IMR-90 (cell line): ENCODE results near the gene HPCAL4. TPM values are rescaled to one million over a fixed set of nuclear protein-coding genes. Genes with fewer than 3 reads are reported as not detected.

ENCODE experiments used
- ATAC-seq: fragments of 200-7000 bp; cut with Tn5 transposase; 2 replicates; pipeline ENCODE4 v1.9.1; 2020; ENCODE audit warnings: low read depth, mild to moderate bottlenecking, moderate library complexity
- BruUV-seq: library from RNA; stranded (reverse); fragments of 400-500 nt; replicated peaks from 2 replicates; lab custom pipeline; 2021; lab: Mats Ljungman, UMichigan
- CTCF ChIA-PET: fragments of 300-600 bp; formaldehyde crosslinking; extraction: SDS; loops from one replicate; lab custom pipeline; 2021; ENCODE audit warnings: antibody characterized with exemption; lab: Yijun Ruan, JAX
- POLR2A ChIA-PET: fragments of 300-600 bp; sonication (Branson Sonifier 250); formaldehyde crosslinking; loops from one replicate; lab custom pipeline; 2022; ENCODE audit warnings: antibody characterized with exemption; ENCODE audit not compliant: unreplicated experiment; lab: Charles Lee
- DNase-seq: peaks from one replicate; pipeline ENCODE4 v3.0.0; 2013
- H2AFZ ChIP-seq: replicated peaks from 2 replicates; pipeline ENCODE3; 2013; ENCODE audit warnings: low read length, mild to moderate bottlenecking; ENCODE audit not compliant: poor library complexity
- H2AK5ac ChIP-seq: 2 replicates; pipeline ENCODE4 v1.6.1; 2013; ENCODE audit warnings: low read depth, low read length, inconsistent platforms
- H2AK9ac ChIP-seq: replicated peaks from 2 replicates; pipeline ENCODE3; 2013; ENCODE audit warnings: mild to moderate bottlenecking, low read depth, low read length, moderate library complexity; ENCODE audit not compliant: poor library complexity
- H2BK120ac ChIP-seq: 2 replicates; pipeline ENCODE4 v1.6.1; 2013; ENCODE audit warnings: low read depth, low read length, inconsistent platforms
- H2BK15ac ChIP-seq: 3 replicates; pipeline ENCODE4 v1.6.1; 2013; ENCODE audit warnings: low read depth, low read length, inconsistent platforms
- H2BK20ac ChIP-seq: 2 replicates; pipeline ENCODE4 v1.6.1; 2013; ENCODE audit warnings: low read depth, mild to moderate bottlenecking, inconsistent platforms, low read length, moderate library complexity
- H2BK5ac ChIP-seq: 2 replicates; pipeline ENCODE4 v1.6.1; 2013; ENCODE audit warnings: mild to moderate bottlenecking, low read depth, low read length, inconsistent platforms; ENCODE audit not compliant: poor library complexity, severe bottlenecking
- H3K14ac ChIP-seq: replicated peaks from 2 replicates; pipeline ENCODE4 v1.6.1; 2013; ENCODE audit warnings: low read depth, low read length, inconsistent platforms
- H3K18ac ChIP-seq: 2 replicates; pipeline ENCODE4 v1.6.1; 2013; ENCODE audit warnings: low read depth, low read length, control low read depth
- H3K23ac ChIP-seq: 2 replicates; pipeline ENCODE4 v1.6.1; 2013; ENCODE audit warnings: low read depth, low read length, inconsistent platforms
- H3K27ac ChIP-seq: 2 replicates; pipeline ENCODE4 v1.5.1; 2013; ENCODE audit warnings: mild to moderate bottlenecking, control low read depth, low read length; ENCODE audit not compliant: insufficient read depth
- H3K27me3 ChIP-seq: 2 replicates; pipeline ENCODE4 v1.6.1; 2013; ENCODE audit warnings: low read length; ENCODE audit not compliant: control insufficient read depth, insufficient read depth
- H3K36me3 ChIP-seq: 2 replicates; pipeline ENCODE4 v1.6.1; 2013; ENCODE audit warnings: low read length, mixed read lengths; ENCODE audit not compliant: control insufficient read depth, insufficient read depth
- H3K4ac ChIP-seq: 2 replicates; pipeline ENCODE4 v1.6.1; 2013; ENCODE audit warnings: low read depth, low read length, inconsistent platforms
- H3K4me1 ChIP-seq: 2 replicates; pipeline ENCODE4 v1.6.1; 2013; ENCODE audit warnings: low read length, mixed read lengths; ENCODE audit not compliant: control insufficient read depth, insufficient read depth
- H3K4me2 ChIP-seq: 2 replicates; pipeline ENCODE4 v1.6.1; 2013; ENCODE audit warnings: low read depth, mild to moderate bottlenecking, control low read depth, low read length, moderate library complexity
- H3K4me3 ChIP-seq: 2 replicates; pipeline ENCODE4 v1.5.1; 2013; ENCODE audit warnings: low read depth, mild to moderate bottlenecking, control low read depth, low read length, moderate library complexity; ENCODE audit not compliant: insufficient read depth
- H3K56ac ChIP-seq: 2 replicates; pipeline ENCODE4 v1.6.1; 2013; ENCODE audit warnings: low read length, inconsistent platforms; ENCODE audit not compliant: insufficient read depth; ENCODE audit errors: extremely low read depth
- H3K79me1 ChIP-seq, 2 experiments: 2 replicates each; pipeline ENCODE4 v1.6.1; 2013; ENCODE audit warnings: low read length in 2 of 2, inconsistent platforms in 1 of 2, low read depth in 1 of 2
- H3K9ac ChIP-seq: 2 replicates; pipeline ENCODE4 v1.6.1; 2013; ENCODE audit warnings: low read depth, low read length, control low read depth
- H3K9me1 ChIP-seq: 2 replicates; pipeline ENCODE4 v1.6.1; 2013; ENCODE audit warnings: low read length, inconsistent platforms; ENCODE audit not compliant: insufficient read depth
- H3K9me3 ChIP-seq: 2 replicates; pipeline ENCODE4 v1.6.1; 2013; ENCODE audit warnings: low read length; ENCODE audit not compliant: control insufficient read depth, insufficient read depth
- H4K20me1 ChIP-seq: 2 replicates; pipeline ENCODE4 v1.6.1; 2013; ENCODE audit warnings: low read length, inconsistent platforms; ENCODE audit not compliant: insufficient read depth
- H4K5ac ChIP-seq: 2 replicates; pipeline ENCODE4 v1.6.1; 2013; ENCODE audit warnings: mild to moderate bottlenecking, low read depth, low read length, control low read depth
- H4K8ac ChIP-seq, 2 experiments: 2 replicates each; pipeline ENCODE4 v1.6.1; 2013; ENCODE audit warnings: low read depth in 2 of 2, low read length in 2 of 2, control low read depth in 1 of 2, inconsistent platforms in 1 of 2
- H4K91ac ChIP-seq: 2 replicates; pipeline ENCODE4 v1.6.1; 2013; ENCODE audit warnings: low read depth, low read length, inconsistent platforms; ENCODE audit not compliant: insufficient read depth
- BHLHE40 ChIP-seq: fragments of 150-350 bp; IDR thresholded peaks from 2 replicates; pipeline ENCODE4 v1.6.1; 2016; ENCODE audit warnings: mild to moderate bottlenecking, low read depth, low read length
- CEBPB ChIP-seq: IDR thresholded peaks from 2 replicates; pipeline ENCODE4 v1.6.1; 2012; ENCODE audit warnings: low read depth, low read length, improper control_type of control experiment
- CHD1 ChIP-seq: IDR thresholded peaks from 2 replicates; pipeline ENCODE4 v1.6.1; 2012; ENCODE audit warnings: low read depth, low read length, improper control_type of control experiment
- CTCF ChIP-seq: conservative IDR thresholded peaks from 2 replicates; pipeline ENCODE4 v1.5.1; 2012; ENCODE audit warnings: mild to moderate bottlenecking, low read depth, low read length, improper control_type of control experiment
- MAFK ChIP-seq: IDR thresholded peaks from 2 replicates; pipeline ENCODE4 v1.6.1; 2012; ENCODE audit warnings: low read depth, low read length, improper control_type of control experiment
- MAZ ChIP-seq: IDR thresholded peaks from 2 replicates; pipeline ENCODE4 v1.6.1; 2012; ENCODE audit warnings: low read depth, mild to moderate bottlenecking, low read length, improper control_type of control experiment, moderate library complexity, borderline replicate concordance
- MXI1 ChIP-seq: IDR thresholded peaks from 2 replicates; pipeline ENCODE4 v1.6.1; 2012; ENCODE audit warnings: low read depth, mild to moderate bottlenecking, low read length, moderate library complexity, borderline replicate concordance
- NFE2L2 ChIP-seq: fragments of 150-350 bp; IDR thresholded peaks from 2 replicates; pipeline ENCODE4 v1.6.1; 2016; ENCODE audit warnings: low read depth, mild to moderate bottlenecking, low read length
- POLR2A ChIP-seq: IDR thresholded peaks from 2 replicates; pipeline ENCODE4 v1.6.1; 2012; ENCODE audit warnings: mild to moderate bottlenecking, low read depth, low read length
- RAD21 ChIP-seq: IDR thresholded peaks from 2 replicates; pipeline ENCODE4 v1.6.1; 2012; ENCODE audit warnings: low read length, improper control_type of control experiment
- RCOR1 ChIP-seq: IDR thresholded peaks from 2 replicates; pipeline ENCODE4 v1.6.1; 2012; ENCODE audit warnings: mild to moderate bottlenecking, low read length, improper control_type of control experiment; ENCODE audit not compliant: insufficient replicate concordance
- RFX5 ChIP-seq: IDR thresholded peaks from 2 replicates; pipeline ENCODE4 v1.8.0; 2012; ENCODE audit warnings: low read depth, mild to moderate bottlenecking, low read length, moderate library complexity
- SMC3 ChIP-seq: fragments of 150-350 bp; IDR thresholded peaks from 2 replicates; pipeline ENCODE4 v1.6.1; 2016; ENCODE audit warnings: low read depth, mild to moderate bottlenecking, antibody characterized with exemption, low read length, moderate library complexity
- WGBS, 2 experiments: methylation state at CpG; one replicate each; pipeline versions ENCODE4 v1.1.5 to v1.1.7; 2013; ENCODE audit warnings: missing lambda C conversion rate in 2 of 2; ENCODE audit not compliant: insufficient read length in 1 of 2; ENCODE audit errors: extremely low coverage in 2 of 2; 5-methylcytosine and 5-hydroxymethylcytosine counted together
- dilution Hi-C: fragments of 300-500 bp; cut with HindIII; formaldehyde crosslinking; loops from one replicate; pipeline ENCODE4 v1.14.3; 2018; ENCODE audit warnings: low sequenced_read_pairs; ENCODE audit not compliant: unreplicated experiment
- in situ Hi-C: fragments of 300-500 bp; cut with MboI; formaldehyde crosslinking; loops from 3 replicates; pipeline ENCODE4 v1.14.3; 2019; ENCODE audit warnings: low sequenced_read_pairs, inconsistent platforms, mixed read lengths
- intact Hi-C: fragments of 100-400 bp; cut with micrococcal nuclease; formaldehyde crosslinking; loops from 2 replicates; pipeline ENCODE4 v1.10.0; 2022
- polyA plus RNA-seq, 3 experiments: library from polyadenylated mRNA; depleted of rRNA; stranded (reverse); fragments of >200 nt; gene quantifications; 2 replicates each; pipeline ENCODE4 v1.2.3, GENCODE V29; 2012; ENCODE audit warnings: low replicate concordance in 1 of 3
- total RNA-seq: library from RNA; depleted of rRNA; stranded (reverse); fragments of >200 nt; gene quantifications from 2 replicates; pipeline ENCODE4 v1.2.3, GENCODE V29; 2012
- TF ChIP-seq, protein P1 (sequence below): fragments of 150-350 bp; IDR thresholded peaks from 2 replicates; pipeline ENCODE4 v1.6.1; 2017; ENCODE audit warnings: mild to moderate bottlenecking, antibody characterized with exemption, low read length, low read depth
- TF ChIP-seq, protein P2 (sequence below): fragments of 150-350 bp; IDR thresholded peaks from 2 replicates; pipeline ENCODE4 v1.6.1; 2016; ENCODE audit warnings: low read depth, mild to moderate bottlenecking, low read length, moderate library complexity, borderline replicate concordance

Gene HPCAL4
- total and polyA plus RNA-seq, 2 of the 4 experiments (the other 2 are of a cell fraction), result 0.02 TPM; not detected in 1

DNA sequence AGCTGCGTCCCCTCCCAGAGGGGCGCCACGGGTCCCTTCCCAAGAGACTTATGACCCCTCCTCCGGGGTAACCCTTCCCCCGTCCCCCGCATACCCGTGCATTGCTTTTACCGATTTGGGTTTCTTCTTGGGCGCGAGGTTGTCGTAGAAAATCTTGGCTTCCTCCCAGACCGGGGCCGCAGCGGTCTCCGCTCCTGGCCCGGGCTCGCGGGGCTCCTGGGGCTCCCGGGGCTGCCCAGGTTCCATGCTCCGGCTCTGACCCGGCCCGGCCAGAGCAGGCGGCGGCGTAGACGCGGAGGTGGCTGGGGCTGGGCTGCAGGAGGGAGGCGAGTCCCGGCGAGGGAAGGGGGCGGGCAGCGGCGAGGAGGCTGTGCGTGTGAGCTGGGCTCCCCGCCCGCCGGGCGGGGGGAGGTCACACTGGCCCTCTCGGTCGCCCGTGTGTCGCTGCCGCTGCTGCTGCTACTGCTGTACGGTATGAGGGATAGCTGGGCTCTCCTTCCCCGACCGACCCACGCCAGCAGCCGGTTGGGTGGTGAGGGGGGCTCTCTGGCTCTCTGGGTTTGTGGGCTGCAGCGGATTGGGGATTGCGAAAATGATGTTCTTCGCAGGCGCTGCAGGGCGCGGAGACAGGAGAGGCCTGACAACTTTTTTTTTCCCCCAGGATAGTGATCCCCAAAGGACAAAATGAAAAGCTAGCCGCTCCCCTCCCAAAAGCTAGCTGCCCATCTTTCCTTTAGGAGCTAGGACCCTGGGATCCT lies 19.3 kb downstream of the HPCAL4 start, which contains the start of gene NT5C1A:
Gene NT5C1A, minus strand, starts transcription at position 315 of the 758 bp plus-strand sequence. Its CDS starts 69 bp downstream, at position 246.
- no peak within 1 kb of the TSS for H2AK5ac ChIP-seq
- no peak within 1 kb of the TSS for H4K91ac ChIP-seq
- WGBS, 2 experiments, result 1% methylated on average over 14 of the region's 55 CpGs; no CpG with 5 or more reads in 1 of the 2 experiments
- no TSS peak for BruUV-seq
- no peak within 1 kb of the TSS for H3K27ac ChIP-seq
- no peaks in the 10 kb centered on the region; the same call in 1 of the 2 replicates for H3K4me1 ChIP-seq
- ATAC-seq (peak; percentile 70), DNase-seq (no peak)
- no peak within 1 kb of the TSS for H2AK9ac ChIP-seq
- H2BK20ac ChIP-seq, result no peak within 1 kb of the TSS
- H3K9me1 ChIP-seq, result no peaks in the 10 kb centered on the region
- in situ Hi-C loops, result no loop called here
- dilution Hi-C loops, result no loop called here
- ChIA-PET CTCF (interaction anchor here (0.5 to 1.7 kb wide), 5 partner anchors 12 to 558 kb away, joined by 3 to 6 read pairs (median 4); no protein-coding TSS in a partner anchor), POLR2A (no interaction called here)
- peak within 1 kb of the TSS; percentile 29; the same call in 1 of the 2 replicates for H3K4me3 ChIP-seq
- no peak within 1 kb of the TSS for H3K14ac ChIP-seq
- H2BK5ac ChIP-seq, result no peak within 1 kb of the TSS
- H3K23ac ChIP-seq, result no peak within 1 kb of the TSS
- no peak within 1 kb of the TSS for H3K4ac ChIP-seq
- peaks cover 76% of the 10 kb centered on the region for H3K27me3 ChIP-seq
- H2BK15ac ChIP-seq, result no peak within 1 kb of the TSS
- no peak within 1 kb of the TSS for H2BK120ac ChIP-seq
- intact Hi-C loops, result loop anchor here (5.0 kb wide), 1 partner anchor 40 kb away; no protein-coding TSS in a partner anchor
- no peaks in the 10 kb centered on the region for H3K79me1 ChIP-seq
- peak within 1 kb of the TSS; percentile 57 for H3K4me2 ChIP-seq
- no peaks in the 10 kb centered on the region; the same call in 1 of the 2 replicates for H3K9me3 ChIP-seq
- no peaks in the 10 kb centered on the region for H4K20me1 ChIP-seq
- H3K56ac ChIP-seq, result no peak within 1 kb of the TSS
- peak within 1 kb of the TSS; percentile 74 for H2AFZ ChIP-seq
- no peak within 1 kb of the TSS for H3K9ac ChIP-seq
- H3K18ac ChIP-seq, result no peak within 1 kb of the TSS
- H3K36me3 ChIP-seq, result no peaks in the 10 kb centered on the region
- H4K8ac ChIP-seq, result no peak within 1 kb of the TSS
- H4K5ac ChIP-seq, result no peak within 1 kb of the TSS
- TF ChIP-seq MXI1 (no peak), RFX5 (no peak), CHD1 (no peak), POLR2A (no peak), BHLHE40 (no peak), MAFK (no peak), MAZ (no peak), SMC3 (no peak), NFE2L2 (no peak), RCOR1 (no peak), RAD21 (no peak), CEBPB (no peak), CTCF (no peak)
- TF ChIP-seq, protein P1, sequence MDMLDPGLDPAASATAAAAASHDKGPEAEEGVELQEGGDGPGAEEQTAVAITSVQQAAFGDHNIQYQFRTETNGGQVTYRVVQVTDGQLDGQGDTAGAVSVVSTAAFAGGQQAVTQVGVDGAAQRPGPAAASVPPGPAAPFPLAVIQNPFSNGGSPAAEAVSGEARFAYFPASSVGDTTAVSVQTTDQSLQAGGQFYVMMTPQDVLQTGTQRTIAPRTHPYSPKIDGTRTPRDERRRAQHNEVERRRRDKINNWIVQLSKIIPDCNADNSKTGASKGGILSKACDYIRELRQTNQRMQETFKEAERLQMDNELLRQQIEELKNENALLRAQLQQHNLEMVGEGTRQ, result no peak
- TF ChIP-seq, protein P2, sequence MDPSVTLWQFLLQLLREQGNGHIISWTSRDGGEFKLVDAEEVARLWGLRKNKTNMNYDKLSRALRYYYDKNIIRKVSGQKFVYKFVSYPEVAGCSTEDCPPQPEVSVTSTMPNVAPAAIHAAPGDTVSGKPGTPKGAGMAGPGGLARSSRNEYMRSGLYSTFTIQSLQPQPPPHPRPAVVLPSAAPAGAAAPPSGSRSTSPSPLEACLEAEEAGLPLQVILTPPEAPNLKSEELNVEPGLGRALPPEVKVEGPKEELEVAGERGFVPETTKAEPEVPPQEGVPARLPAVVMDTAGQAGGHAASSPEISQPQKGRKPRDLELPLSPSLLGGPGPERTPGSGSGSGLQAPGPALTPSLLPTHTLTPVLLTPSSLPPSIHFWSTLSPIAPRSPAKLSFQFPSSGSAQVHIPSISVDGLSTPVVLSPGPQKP, result no peak
